ENCODE results near the gene NUP133.
"Not testable (repeated sequence)": the region's sequence is repeated elsewhere in the genome, so short reads cannot be mapped to it uniquely, and the experiment has no call there.

The NUP133 gene

GRCh38 chr1:229508823-229509337 lies 739 bp upstream of the NUP133 start:
- no peak for DNase-seq

GRCh38 chr1:229507502-229507901 lies 639 bp downstream of the NUP133 start:
- no peak for DNase-seq

GRCh38 chr1:229506633-229507032 lies 1.5 kb downstream of the NUP133 start:
- no peak for DNase-seq

GRCh38 chr1:229495782-229496181 lies 12.4 kb downstream of the NUP133 start:
- DNase-seq = no peak

- no peak for DNase-seq
These were observed 21.0 kb downstream of the NUP133 start for GRCh38 chr1:229487181-229487580.

- DNase-seq = no peak
These were observed 22.8 kb downstream of the NUP133 start for GRCh38 chr1:229485318-229485717.

GRCh38 chr1:229482511-229482910 lies 25.6 kb downstream of the NUP133 start:
- no peak for DNase-seq

- no peak for DNase-seq
These were observed 27.6 kb downstream of the NUP133 start for GRCh38 chr1:229480495-229480894.

- no peak for DNase-seq
These were observed 28.3 kb downstream of the NUP133 start for GRCh38 chr1:229479660-229480399.

- DNase-seq = no peak
These were observed 29.3 kb downstream of the NUP133 start for GRCh38 chr1:229478852-229479251.

GRCh38 chr1:229475859-229476258 lies 32.3 kb downstream of the NUP133 start:
- not testable (repeated sequence) for DNase-seq

- DNase-seq = no peak
These were observed 33.6 kb downstream of the NUP133 start for GRCh38 chr1:229474509-229474908.

- no peak for DNase-seq
These were observed 37.0 kb downstream of the NUP133 start for GRCh38 chr1:229471175-229471574.

GRCh38 chr1:229470406-229471043 lies 37.6 kb downstream of the NUP133 start:
- DNase-seq = no peak

GRCh38 chr1:229466887-229467286 lies 41.3 kb downstream of the NUP133 start:
- DNase-seq = no peak

- DNase-seq = no peak
These were observed 43.5 kb downstream of the NUP133 start for GRCh38 chr1:229464672-229465071.

- DNase-seq = no peak
These were observed 47.0 kb downstream of the NUP133 start for GRCh38 chr1:229461032-229461668.

GRCh38 chr1:229459815-229460214 lies 48.3 kb downstream of the NUP133 start:
- no peak for DNase-seq

GRCh38 chr1:229457436-229457835 lies 50.7 kb downstream of the NUP133 start:
- no peak for DNase-seq

GRCh38 chr1:229456016-229456415 lies 52.1 kb downstream of the NUP133 start:
- no peak for DNase-seq

GRCh38 chr1:229454056-229454455 lies 54.1 kb downstream of the NUP133 start:
- DNase-seq = no peak

- no peak for DNase-seq
These were observed 55.0 kb downstream of the NUP133 start for GRCh38 chr1:229452956-229453801.

- DNase-seq = no peak
These were observed 59.3 kb downstream of the NUP133 start for GRCh38 chr1:229448845-229449244.

Measured in effector CD8-positive, alpha-beta T cell (primary cell).